Stimulated activated naive CD8-positive, alpha-beta T cell treated with anti-CD3 and anti-CD28 coated beads, Interleukin-15, Interleukin-2, amounts not matched to agents 100 ng/mL and 50 ng/mL, for 24 hours (primary cell): ENCODE data around the gene HYAL4.
"Not testable (repeated sequence)": the region's sequence is repeated elsewhere in the genome, so short reads cannot be mapped to it uniquely, and the experiment has no call there.

ENCODE experiments used
- H3K27ac Mint-ChIP-seq: one replicate; pipeline ENCODE4 v1.8.0; 2021; ENCODE audit warnings: mild to moderate bottlenecking, mixed read lengths
- H3K27me3 Mint-ChIP-seq: one replicate; pipeline ENCODE4 v1.8.0; 2021; ENCODE audit warnings: mixed read lengths
- H3K36me3 Mint-ChIP-seq: one replicate; pipeline ENCODE4 v1.8.0; 2021; ENCODE audit warnings: low read depth, mixed read lengths
- H3K4me1 Mint-ChIP-seq: one replicate; pipeline ENCODE4 v1.8.0; 2021; ENCODE audit warnings: low read depth, mixed read lengths
- H3K4me3 Mint-ChIP-seq: one replicate; pipeline ENCODE4 v1.8.0; 2021; ENCODE audit warnings: mild to moderate bottlenecking, mixed read lengths
- H3K9me3 Mint-ChIP-seq: one replicate; pipeline ENCODE4 v1.8.0; 2021; ENCODE audit warnings: mixed read lengths

HYAL4 gene

GRCh38 chr7:123844712-123845219 lies at the start of gene HYAL4:
HYAL4 (plus strand) TSS chr7:123845169; CDS start chr7:123868274, 23,105 bp downstream.
- H3K9me3 Mint-ChIP-seq, result no peaks in the 10 kb centered on the region
- H3K27me3 Mint-ChIP-seq, result peaks cover 26% of the 10 kb centered on the region
- no peaks in the 10 kb centered on the region for H3K4me1 Mint-ChIP-seq
- H3K27ac Mint-ChIP-seq, result no peak within 1 kb of the TSS
- no peak within 1 kb of the TSS for H3K4me3 Mint-ChIP-seq
- H3K36me3 Mint-ChIP-seq, result no peaks in the 10 kb centered on the region

GRCh38 chr7:123795917-123796316 lies 49.1 kb upstream of the HYAL4 start:
- H3K4me3 Mint-ChIP-seq, result no peak overlapping the region
- H3K27me3 Mint-ChIP-seq, result no peaks in the 10 kb centered on the region
- no peak overlapping the region for H3K27ac Mint-ChIP-seq
- H3K9me3 Mint-ChIP-seq, result no peaks in the 10 kb centered on the region
- H3K4me1 Mint-ChIP-seq, result no peaks in the 10 kb centered on the region
- no peaks in the 10 kb centered on the region for H3K36me3 Mint-ChIP-seq

GRCh38 chr7:123796568-123796967 lies 48.4 kb upstream of the HYAL4 start:
- no peak overlapping the region for H3K4me3 Mint-ChIP-seq
- H3K9me3 Mint-ChIP-seq, result no peaks in the 10 kb centered on the region
- H3K36me3 Mint-ChIP-seq, result no peaks in the 10 kb centered on the region
- H3K27me3 Mint-ChIP-seq, result no peaks in the 10 kb centered on the region
- H3K4me1 Mint-ChIP-seq, result no peaks in the 10 kb centered on the region
- H3K27ac Mint-ChIP-seq, result no peak overlapping the region

GRCh38 chr7:123797673-123798531 lies 47.1 kb upstream of the HYAL4 start:
- Mint-ChIP-seq H3K27ac (no peak overlapping the region), H3K36me3 (no peaks in the 10 kb centered on the region), H3K4me1 (no peaks in the 10 kb centered on the region), H3K4me3 (no peak overlapping the region), H3K27me3 (no peaks in the 10 kb centered on the region), H3K9me3 (no peaks in the 10 kb centered on the region)

- Mint-ChIP-seq H3K36me3 (no peaks in the 10 kb centered on the region), H3K27ac (no peak overlapping the region), H3K4me1 (no peaks in the 10 kb centered on the region), H3K4me3 (no peak overlapping the region), H3K9me3 (no peaks in the 10 kb centered on the region), H3K27me3 (no peaks in the 10 kb centered on the region)
Measured at GRCh38 chr7:123798532-123799188, 46.3 kb upstream of the HYAL4 start.

GRCh38 chr7:123802249-123802648 lies 42.7 kb upstream of the HYAL4 start:
- Mint-ChIP-seq H3K36me3 (no peaks in the 10 kb centered on the region), H3K4me1 (no peaks in the 10 kb centered on the region), H3K27me3 (no peaks in the 10 kb centered on the region), H3K9me3 (no peaks in the 10 kb centered on the region), H3K27ac (no peak overlapping the region), H3K4me3 (no peak overlapping the region)

GRCh38 chr7:123805287-123805686 lies 39.7 kb upstream of the HYAL4 start:
- H3K27ac Mint-ChIP-seq, result no peak overlapping the region
- H3K4me3 Mint-ChIP-seq, result no peak overlapping the region
- H3K36me3 Mint-ChIP-seq, result no peaks in the 10 kb centered on the region
- no peaks in the 10 kb centered on the region for H3K27me3 Mint-ChIP-seq
- H3K9me3 Mint-ChIP-seq, result peaks cover 4% of the 10 kb centered on the region
- no peaks in the 10 kb centered on the region for H3K4me1 Mint-ChIP-seq

- H3K36me3 Mint-ChIP-seq, result no peaks in the 10 kb centered on the region
- no peak overlapping the region for H3K4me3 Mint-ChIP-seq
- no peak overlapping the region for H3K27ac Mint-ChIP-seq
- no peaks in the 10 kb centered on the region for H3K4me1 Mint-ChIP-seq
- peaks cover 4% of the 10 kb centered on the region for H3K9me3 Mint-ChIP-seq
- H3K27me3 Mint-ChIP-seq, result peaks cover 4% of the 10 kb centered on the region
Measured at GRCh38 chr7:123809471-123809870, 35.5 kb upstream of the HYAL4 start.

GRCh38 chr7:123811056-123811455 lies 33.9 kb upstream of the HYAL4 start:
- peaks cover 4% of the 10 kb centered on the region for H3K9me3 Mint-ChIP-seq
- H3K36me3 Mint-ChIP-seq, result no peaks in the 10 kb centered on the region
- no peaks in the 10 kb centered on the region for H3K4me1 Mint-ChIP-seq
- no peak overlapping the region for H3K27ac Mint-ChIP-seq
- H3K4me3 Mint-ChIP-seq, result no peak overlapping the region
- H3K27me3 Mint-ChIP-seq, result peaks cover 7% of the 10 kb centered on the region

GRCh38 chr7:123816916-123817315 lies 28.1 kb upstream of the HYAL4 start:
- peaks cover 18% of the 10 kb centered on the region for H3K27me3 Mint-ChIP-seq
- H3K27ac Mint-ChIP-seq, result no peak overlapping the region
- no peaks in the 10 kb centered on the region for H3K4me1 Mint-ChIP-seq
- H3K36me3 Mint-ChIP-seq, result no peaks in the 10 kb centered on the region
- no peak overlapping the region for H3K4me3 Mint-ChIP-seq
- H3K9me3 Mint-ChIP-seq, result no peaks in the 10 kb centered on the region

- no peak overlapping the region for H3K4me3 Mint-ChIP-seq
- peaks cover 18% of the 10 kb centered on the region for H3K27me3 Mint-ChIP-seq
- no peaks in the 10 kb centered on the region for H3K9me3 Mint-ChIP-seq
- no peaks in the 10 kb centered on the region for H3K36me3 Mint-ChIP-seq
- H3K27ac Mint-ChIP-seq, result no peak overlapping the region
- H3K4me1 Mint-ChIP-seq, result peaks cover 6% of the 10 kb centered on the region
Measured at GRCh38 chr7:123819001-123819400, 26.0 kb upstream of the HYAL4 start.

GRCh38 chr7:123819795-123820194 lies 25.2 kb upstream of the HYAL4 start:
- Mint-ChIP-seq H3K4me1 (peaks cover 14% of the 10 kb centered on the region), H3K27me3 (peaks cover 11% of the 10 kb centered on the region)
- H3K9me3 Mint-ChIP-seq, H3K36me3 Mint-ChIP-seq, H3K4me3 Mint-ChIP-seq, H3K27ac Mint-ChIP-seq: not testable (repeated sequence)

GRCh38 chr7:123820864-123821263 lies 24.1 kb upstream of the HYAL4 start:
- Mint-ChIP-seq H3K27ac (no peak overlapping the region), H3K27me3 (peaks cover 15% of the 10 kb centered on the region), H3K4me3 (no peak overlapping the region), H3K4me1 (peaks cover 16% of the 10 kb centered on the region), H3K9me3 (no peaks in the 10 kb centered on the region), H3K36me3 (no peaks in the 10 kb centered on the region)

GRCh38 chr7:123821320-123821719 lies 23.6 kb upstream of the HYAL4 start:
- Mint-ChIP-seq H3K4me1 (peaks cover 16% of the 10 kb centered on the region), H3K4me3 (no peak overlapping the region)

GRCh38 chr7:123823898-123824753 lies 20.8 kb upstream of the HYAL4 start:
- H3K9me3 Mint-ChIP-seq, result no peaks in the 10 kb centered on the region

More at GRCh38 chr7:123821320-123821719, 23.6 kb upstream of the HYAL4 start:
- Mint-ChIP-seq H3K9me3 (no peaks in the 10 kb centered on the region), H3K36me3 (no peaks in the 10 kb centered on the region), H3K27me3 (peaks cover 19% of the 10 kb centered on the region), H3K27ac (no peak overlapping the region)

More at GRCh38 chr7:123823898-123824753, 20.8 kb upstream of the HYAL4 start:
- peak overlapping the region; percentile 38 for H3K4me3 Mint-ChIP-seq
- H3K27ac Mint-ChIP-seq, result peak overlapping the region; percentile 19
- H3K36me3 Mint-ChIP-seq, result no peaks in the 10 kb centered on the region
- peaks cover 16% of the 10 kb centered on the region for H3K4me1 Mint-ChIP-seq
- H3K27me3 Mint-ChIP-seq, result peaks cover 34% of the 10 kb centered on the region
